GM12891 (cell line): ENCODE measurements around the gene FAM72D.
"Not testable (repeated sequence)": the region's sequence is repeated elsewhere in the genome, so short reads cannot be mapped to it uniquely, and the experiment has no call there.

Experiments used
- POLR2A ChIP-seq: IDR thresholded peaks from 2 replicates; pipeline ENCODE4 v1.6.1; 2011; ENCODE audit warnings: low read depth, low read length, control low read depth
- TAF1 ChIP-seq: IDR thresholded peaks from 2 replicates; pipeline ENCODE4 v1.6.1; 2011; ENCODE audit warnings: low read depth, low read length, control low read depth

- TF ChIP-seq POLR2A, TAF1: not testable (repeated sequence)
Measured at GRCh38 chr1:145103294-145103693, 7.5 kb downstream of the FAM72D start.
